Inferior parietal cortex (tissue), 1 donor: ENCODE measurements around the gene LSS.
A peak's percentile ranks its signal among the peaks of the same experiment; 100 is the strongest.

Experiments used
- DNase-seq: peaks from one replicate; pipeline ENCODE4 v3.0.0-alpha.2; 2016; ENCODE audit errors: extremely low spot score

LSS gene

DNA sequence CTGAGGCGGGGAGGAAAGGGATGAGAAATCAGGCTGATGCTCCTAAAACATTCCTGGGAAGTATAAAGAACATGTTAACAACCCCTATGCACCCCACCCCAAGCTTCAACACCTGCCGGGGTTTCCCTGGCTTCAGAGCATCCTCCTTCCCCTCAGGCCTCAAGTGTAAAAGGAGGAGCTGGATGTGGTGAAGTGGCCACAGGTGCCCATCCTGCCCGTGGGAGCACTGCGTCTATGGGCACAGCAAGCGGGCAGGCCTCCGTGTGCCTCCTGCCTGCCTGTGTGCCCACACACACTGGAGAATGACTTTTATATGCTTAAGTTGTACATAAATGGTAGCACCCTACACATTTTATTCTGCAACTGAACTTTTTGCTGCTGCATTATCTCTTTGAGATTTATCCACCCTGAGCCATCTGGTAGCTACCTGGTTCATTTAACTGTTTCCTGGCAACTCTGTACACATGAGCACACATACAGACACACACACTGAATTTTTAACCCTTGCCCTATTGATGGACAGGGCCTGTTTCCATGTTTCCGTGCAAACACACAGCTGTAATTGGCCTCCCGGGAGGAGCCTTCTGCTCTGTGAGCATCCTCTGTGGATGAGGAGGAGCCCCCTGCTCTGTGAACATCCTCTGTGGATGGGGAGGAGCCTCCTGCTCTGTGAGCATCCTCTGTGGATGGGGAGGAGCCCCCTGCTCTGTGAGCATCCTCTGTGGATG lies 59.8 kb downstream of the LSS start:
- DNase-seq: no peak

DNA sequence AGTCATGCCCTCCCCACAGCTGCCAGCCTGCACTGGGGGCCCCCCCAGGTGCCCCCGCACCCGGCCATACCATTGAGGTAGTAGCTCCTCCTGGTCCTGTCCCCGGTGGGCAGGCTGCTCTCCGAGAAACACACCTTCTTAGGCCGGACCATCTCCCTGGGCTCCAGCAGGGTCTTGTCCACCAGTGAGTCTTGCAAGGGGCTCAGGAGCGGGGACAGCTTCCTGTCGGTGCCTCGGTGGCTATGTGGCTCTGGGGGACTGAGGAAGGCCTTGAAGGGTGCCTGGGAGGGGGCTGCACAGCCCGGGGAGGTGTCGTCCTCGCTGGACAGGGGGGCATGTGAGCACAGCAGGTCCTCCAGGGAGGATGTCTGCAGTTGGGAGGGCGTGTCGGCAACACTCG lies 60.3 kb downstream of the LSS start:
- DNase-seq: no peak

DNA sequence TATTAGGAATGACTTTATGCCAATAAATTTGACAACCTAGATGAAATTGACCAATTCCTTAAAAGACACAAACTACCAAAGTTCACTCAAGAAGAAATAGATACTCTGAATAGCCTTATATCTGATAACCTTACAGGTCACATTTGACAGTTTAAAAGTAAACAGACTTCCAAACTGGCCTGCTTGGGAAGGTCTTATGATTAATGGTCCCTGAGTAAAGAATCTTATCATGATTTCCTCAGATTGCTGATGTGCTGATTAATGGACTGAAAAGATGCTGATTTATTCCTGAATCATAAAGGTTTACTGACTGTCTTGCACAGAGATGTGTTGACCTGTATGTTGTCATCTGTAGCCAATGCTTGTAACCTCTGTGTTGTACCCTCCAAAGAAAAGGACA lies 63.5 kb downstream of the LSS start:
- no peak for DNase-seq

DNA sequence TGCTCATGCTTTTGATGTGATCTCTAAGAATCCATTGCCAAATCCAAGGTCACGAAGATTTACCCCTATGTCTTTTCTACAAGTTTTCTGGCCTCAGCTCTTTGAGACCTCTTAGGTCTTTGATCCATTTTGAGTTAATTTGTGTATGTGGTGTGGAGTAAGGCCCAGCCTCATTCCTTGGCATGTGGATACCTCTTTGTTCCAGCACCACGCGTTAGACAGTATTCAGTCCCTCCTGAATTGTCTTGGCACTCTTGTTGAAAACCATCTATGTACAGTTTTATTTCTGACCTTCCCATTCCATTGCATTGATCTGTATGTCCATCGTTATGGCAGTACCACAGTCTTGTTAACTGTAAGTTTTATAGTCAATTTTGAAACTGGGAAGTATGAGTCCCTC lies 65.2 kb downstream of the LSS start:
- DNase-seq: no peak

DNA sequence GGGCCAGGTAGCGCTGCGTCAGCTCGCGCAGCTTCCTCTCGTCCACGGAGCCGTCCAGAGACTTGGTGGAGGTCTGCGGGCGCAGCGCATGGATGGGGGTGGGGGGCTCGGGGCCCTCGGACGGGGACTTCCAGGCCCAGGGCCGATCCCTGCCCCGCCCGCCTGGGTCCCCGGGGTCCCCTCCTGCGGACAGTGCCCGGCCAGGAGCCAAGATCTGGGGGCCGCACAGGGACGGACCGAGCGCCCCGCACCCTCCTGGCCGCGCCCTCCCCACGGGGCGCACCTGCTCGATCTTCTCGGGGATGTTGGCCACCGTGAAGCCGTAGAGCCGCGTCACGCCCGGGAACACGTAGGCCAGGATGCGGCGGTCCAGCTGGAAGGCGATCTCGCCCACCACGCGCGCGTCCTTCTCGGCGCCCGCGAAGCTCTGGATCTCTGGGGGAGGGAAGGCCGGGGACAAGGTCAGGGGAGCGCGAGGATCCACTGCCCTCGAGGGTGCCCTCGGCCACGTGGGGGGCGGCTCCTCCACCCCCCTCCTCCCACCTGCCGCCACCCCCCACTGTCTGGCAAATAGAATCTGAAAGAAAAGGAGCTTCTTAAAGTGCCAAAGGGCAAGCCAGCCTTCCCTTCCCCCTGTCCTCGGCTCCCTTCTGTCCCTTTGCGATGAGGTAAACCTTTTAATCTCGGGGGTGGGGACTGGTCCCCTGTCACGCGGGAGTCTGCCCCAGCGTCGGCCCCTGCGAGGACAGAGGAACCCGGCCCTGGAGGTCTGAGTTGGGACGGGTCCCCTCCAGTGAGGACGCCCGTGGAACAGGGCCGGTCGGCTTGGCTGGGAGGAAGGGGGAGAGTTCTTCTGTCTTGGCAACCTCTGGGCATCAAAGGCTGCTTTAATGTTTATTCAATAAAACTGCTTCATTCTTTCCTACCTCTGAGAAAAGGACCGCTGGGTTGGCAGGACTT lies 66.7 kb downstream of the LSS start:
- DNase-seq: no peak

DNA sequence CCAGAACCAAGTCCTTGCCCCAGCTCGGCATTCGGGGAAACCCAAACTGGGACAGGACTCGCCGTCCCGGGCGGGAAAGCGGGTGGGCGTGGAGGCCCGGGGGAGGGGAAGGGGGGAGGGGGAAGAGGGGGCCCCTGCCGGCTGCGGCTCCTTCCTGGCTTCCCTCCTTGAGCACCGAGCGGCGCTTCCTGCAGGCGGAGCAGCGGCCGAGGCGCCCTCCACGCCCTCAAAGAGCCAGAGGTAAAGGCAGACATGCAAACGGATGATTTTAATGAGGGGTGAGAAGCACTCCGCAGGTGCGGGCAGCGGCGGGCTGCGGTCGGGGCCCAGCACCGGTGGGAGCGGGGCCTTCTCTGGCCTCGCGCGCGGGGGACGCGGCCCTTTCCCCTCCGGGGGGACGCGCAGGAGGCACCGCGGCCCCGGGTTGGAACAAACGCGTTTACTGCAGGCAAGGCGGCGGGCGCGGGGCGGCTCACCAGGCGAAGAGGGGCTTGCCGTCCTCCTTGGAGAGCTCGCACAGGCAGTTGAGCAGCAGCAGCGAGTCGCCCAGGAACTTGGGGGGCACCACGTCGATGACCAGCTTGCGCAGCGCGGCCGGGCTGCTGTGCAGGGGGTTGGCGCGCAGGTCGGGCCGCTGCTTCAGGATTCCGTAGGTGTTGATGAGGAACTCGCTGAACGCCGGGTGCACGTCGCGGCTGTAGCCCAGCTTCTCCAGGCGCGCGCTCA lies 67.5 kb downstream of the LSS start:
- no peak for DNase-seq

DNA sequence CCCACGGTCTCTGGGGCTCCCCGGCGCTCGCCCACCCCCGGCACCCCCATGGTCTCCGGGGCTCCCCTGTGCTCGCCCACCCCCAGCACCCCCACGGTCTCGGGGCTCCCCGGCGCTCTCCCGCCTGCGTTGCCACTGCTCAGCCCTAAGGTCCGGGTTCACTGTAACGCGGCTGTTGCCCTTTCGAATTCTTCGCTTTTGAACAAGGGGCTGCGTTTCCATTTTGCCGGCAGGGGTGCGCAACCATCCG lies 68.0 kb downstream of the LSS start:
- DNase-seq: no peak

DNA sequence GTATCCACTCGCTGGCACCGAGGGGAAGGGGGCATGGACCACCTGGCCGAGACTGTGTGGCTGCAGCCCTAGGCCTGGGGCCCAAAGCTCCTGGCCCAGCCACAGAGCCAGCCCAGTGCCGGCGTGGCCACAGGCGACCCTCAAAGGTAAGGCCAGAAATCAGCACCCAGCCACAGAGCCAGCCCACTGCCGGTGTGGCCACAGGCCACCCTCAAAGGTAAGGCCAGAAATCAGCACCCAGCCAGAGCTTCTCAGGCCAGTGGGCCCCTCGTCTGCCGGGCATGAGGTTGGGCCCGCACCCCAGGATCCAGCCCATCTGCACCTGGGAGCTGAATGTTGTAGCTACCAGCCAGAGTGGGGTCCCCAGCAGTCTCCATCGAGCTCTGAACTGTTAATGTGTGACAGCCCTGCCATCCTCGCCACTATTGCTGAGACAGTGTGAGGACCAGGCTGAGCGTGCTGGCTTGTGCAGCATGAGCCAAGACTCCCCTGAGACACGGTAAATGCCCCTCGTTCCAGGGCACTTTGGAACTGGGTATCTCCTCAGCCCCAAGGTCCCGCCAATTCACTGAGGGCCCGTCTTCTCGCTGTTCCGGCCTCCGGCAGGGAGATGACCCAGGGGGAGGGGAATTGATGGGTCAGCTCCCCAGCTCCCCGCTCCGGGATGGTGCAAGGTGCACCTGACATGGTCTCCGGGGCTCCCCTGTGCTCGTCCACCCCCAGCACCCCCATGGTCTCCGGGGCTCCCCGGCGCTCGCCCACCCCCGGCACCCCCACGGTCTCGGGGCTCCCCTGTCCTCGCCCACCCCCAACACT lies 68.5 kb downstream of the LSS start:
- no peak for DNase-seq

DNA sequence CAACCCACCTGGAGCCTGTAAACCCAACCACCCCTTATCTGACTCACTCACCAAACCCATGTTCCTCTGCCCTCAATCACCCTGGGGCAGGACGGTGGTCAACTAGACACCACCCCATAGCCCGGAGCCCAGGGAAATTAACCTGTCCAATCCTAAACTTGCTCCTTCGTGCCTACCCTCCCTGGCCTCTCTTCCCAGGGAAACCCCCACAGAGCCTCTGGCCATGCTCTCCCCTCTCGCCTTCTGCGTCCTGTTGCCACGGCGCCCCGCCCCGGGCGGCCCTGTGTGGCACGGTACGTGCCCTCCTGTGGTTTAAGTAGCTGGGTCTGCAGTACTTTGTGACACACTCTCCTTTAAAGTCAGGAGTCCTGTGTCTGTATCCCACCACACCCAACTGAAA lies 69.2 kb downstream of the LSS start:
- no peak for DNase-seq

DNA sequence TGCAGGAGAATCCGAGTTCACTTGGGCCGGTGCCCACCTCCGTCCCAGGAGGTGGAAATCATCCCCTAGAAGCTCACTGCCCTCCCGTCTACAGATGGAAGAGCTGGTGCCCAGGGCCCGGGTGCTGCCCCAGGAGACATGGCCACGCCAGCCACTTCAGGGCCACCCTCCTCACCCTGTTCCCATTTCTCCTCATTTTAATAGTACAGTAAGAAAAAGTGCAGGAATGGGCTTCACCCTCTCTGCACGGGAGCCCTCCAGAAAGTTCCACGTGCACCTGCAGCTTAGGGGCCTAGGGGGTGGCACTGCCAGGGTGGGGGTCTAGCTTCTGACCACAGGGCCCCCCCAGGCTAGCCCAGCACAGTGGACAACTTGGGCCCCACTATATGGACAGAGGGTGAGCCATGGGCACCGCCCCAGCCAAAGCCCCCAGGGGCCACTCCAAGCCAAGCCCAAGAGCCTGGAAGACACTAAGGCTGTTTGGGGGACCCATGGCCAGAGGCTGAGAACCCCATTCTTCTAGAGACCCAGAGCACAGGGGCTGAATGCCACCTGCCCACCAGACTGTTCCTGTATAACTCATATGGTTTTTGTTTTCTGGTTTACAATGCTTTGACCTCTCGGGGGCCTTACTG lies 69.8 kb downstream of the LSS start:
- DNase-seq: no peak

DNA sequence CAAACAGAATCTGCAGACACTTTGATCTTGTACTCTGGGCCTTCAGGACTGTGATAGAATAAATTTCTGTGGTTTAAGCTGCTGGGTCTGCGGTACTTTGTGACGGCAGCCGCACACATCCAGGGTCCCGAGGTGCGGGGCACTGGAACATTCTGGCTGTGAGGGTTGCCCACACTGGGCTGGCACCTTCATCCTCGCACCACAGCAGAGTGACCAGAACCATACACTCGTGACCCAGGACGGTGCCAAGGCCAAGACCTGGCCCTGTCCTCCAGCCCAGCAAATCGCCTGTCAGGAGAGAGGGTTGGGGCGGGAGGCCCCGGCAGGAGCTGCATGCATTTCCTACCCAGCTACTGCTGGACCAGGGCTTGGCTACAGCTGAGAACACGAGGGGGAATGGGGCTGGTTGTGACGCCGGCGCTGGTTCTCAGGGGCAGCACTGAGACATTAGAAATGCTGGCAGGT lies 70.6 kb downstream of the LSS start:
- DNase-seq: no peak

DNA sequence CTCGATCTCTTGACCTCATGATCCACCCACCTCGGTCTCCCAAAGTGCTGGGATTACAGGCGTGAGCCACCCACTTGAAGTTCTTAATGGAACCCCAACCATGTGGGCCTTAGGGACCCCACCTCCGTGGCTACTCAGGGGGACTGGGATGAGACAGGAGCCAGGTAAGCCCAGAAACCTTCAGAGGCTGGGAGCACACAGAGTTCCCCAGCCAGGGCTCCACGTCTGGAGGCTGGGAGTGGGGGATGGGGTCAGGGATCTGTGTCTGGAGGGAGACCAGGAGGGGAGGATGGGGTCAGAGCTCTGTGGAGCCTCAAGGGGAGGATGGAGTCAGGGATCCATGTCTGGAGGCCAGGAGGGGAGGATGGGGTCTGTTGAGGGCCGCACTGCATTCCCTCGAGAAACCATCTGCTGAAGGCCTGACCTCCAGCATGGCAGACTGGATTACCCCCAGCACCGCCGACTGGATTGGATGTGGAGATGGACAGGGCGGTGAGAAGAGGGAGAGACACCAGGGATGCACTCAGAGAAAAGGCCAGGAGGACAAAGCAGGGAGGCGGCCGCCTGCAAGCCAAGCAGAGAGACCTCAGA lies 71.1 kb downstream of the LSS start:
- DNase-seq: no peak

DNA sequence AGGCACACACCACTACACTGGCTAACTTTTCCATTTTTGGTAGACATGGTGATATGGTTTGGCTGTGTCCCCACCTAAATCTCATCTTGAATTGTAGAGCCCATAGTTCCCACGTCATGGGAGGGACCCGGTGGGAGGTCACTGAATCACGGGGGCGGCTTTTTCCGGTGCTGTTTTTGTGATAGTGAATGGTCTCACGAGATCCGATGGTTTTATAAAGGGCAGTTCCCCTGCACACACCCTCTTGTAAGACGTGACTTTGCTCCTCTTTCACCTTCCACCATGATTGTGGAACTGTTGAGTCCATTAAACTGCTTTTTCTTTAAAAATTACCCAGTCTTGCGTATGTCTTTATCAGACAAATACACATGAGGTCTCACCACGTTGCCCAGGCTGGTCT lies 71.9 kb downstream of the LSS start:
- DNase-seq: no peak

DNA sequence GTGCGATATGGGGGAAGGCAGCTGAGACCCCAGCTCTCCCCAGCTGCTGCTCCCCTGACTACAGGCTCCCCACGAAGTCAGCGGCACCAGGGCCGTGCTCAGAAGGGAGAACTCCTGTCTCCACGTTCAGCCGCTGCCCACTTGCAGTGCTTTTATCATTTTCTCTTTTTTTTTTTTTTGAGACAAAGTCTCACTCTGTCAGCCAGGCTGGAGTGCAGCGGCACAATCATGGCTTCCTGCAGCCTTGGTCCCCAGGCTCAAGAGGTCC lies 72.3 kb downstream of the LSS start:
- DNase-seq: no peak

DNA sequence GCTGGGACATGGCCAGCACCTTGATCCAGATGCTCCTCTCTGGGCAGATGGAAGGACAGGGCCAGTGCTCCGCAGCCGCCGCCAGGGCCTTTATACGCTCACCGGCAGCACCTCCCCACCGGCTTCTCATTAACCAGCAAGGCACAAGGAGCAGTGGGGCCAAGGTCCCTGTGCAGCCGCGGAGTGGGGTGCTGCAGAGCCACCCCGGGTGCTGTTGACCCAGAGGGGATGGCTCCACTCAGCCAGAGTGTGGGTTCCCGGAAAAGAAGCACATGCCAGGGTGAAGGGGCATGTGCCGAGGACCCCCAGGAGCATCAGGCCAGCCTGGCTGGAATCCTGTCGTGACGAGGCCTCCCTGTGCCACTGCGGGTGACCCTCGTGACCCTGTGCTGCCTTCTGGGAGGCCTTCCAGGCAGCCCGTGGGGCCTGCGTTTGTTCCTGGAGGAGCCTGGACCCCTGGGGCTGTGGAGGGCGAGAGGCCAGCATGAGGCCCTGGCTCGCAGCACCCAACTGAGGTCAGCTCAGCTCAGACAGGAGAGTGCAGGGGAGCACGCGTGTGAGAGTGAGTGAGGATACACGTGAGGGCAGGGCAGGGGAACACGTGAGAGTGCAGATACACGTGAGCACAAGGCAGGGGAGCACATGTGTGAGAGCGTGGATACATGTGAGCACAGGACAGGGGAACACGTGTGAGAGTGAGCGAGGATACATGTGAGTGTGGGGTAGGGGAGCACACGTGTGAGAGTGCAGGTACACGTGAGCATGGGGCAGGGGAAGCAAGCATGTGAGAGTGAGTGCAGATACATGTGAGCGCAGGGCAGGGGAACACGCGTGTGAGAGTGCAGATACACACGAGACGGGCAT lies 72.8 kb downstream of the LSS start, which contains the start of gene FTCD:
Gene FTCD (minus strand): TSS at position 66 of the 864 bp plus-strand sequence. CDS start 56 bp downstream, at position 10.
- no peak for DNase-seq

DNA sequence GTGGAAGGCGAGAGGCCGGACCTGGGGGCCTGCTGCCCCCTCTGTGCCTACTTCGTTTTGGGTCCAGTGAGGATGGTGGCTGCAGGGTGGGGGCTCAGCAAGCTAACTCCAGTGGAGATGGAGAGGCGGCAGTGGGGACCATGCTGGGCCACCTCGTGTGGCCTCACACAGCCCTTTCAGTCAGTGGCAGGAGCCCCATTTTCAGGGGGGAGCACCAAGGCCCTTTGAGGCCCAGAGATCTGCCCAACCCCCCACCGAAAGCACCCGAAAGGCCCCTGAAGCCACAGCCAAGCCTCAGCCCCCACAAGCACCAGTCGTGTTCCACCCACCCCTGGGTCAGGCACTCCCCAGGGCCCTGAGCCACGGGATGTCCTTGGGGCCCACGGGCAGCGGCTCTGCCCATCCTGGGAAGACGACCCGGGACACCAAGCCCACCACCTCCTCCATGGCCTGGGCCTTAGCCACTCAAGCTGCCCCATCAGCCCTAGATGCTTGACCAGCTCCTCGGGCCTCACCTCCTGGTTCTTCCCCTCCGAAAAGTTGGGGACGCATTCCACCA lies 73.5 kb downstream of the LSS start:
- no peak for DNase-seq

DNA sequence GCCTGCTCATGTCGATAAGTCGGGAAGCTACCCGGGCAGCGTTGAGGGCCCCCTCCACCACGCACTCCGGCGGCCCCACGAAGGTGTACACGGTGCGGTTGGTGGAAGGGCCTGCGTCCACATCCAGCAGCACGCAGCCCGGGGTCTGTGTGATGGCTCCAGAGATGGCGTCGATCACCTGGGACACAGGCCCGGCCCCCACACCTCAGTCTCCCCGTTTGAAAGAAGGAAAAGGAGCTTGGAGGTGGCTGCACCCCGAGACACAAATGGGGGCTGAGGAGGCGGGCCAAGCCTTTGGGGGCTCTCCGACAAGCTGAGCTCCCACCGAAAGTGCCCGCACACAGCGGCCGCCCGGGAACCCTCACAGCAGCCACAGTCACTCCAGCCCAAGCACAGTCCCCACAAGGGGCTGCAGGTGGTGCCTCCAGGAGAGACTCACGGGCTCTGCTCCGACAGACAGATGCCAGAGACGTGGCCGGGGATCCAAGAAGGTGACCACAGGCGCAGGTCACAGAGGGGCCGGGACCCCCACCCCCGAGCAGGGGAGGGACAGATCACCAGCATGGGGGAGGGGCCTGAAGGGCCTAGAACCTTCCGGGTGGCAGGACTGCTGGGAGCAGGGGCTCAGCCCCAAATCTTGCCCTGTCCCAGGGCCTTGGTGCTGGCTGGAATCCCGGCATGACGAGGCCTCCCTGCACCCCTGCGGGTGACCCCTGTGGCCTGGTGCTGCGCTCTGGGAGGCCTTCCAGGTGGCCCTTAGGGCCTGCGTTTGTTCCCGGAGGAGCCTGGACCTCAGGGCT lies 74.2 kb downstream of the LSS start:
- DNase-seq: no peak

DNA sequence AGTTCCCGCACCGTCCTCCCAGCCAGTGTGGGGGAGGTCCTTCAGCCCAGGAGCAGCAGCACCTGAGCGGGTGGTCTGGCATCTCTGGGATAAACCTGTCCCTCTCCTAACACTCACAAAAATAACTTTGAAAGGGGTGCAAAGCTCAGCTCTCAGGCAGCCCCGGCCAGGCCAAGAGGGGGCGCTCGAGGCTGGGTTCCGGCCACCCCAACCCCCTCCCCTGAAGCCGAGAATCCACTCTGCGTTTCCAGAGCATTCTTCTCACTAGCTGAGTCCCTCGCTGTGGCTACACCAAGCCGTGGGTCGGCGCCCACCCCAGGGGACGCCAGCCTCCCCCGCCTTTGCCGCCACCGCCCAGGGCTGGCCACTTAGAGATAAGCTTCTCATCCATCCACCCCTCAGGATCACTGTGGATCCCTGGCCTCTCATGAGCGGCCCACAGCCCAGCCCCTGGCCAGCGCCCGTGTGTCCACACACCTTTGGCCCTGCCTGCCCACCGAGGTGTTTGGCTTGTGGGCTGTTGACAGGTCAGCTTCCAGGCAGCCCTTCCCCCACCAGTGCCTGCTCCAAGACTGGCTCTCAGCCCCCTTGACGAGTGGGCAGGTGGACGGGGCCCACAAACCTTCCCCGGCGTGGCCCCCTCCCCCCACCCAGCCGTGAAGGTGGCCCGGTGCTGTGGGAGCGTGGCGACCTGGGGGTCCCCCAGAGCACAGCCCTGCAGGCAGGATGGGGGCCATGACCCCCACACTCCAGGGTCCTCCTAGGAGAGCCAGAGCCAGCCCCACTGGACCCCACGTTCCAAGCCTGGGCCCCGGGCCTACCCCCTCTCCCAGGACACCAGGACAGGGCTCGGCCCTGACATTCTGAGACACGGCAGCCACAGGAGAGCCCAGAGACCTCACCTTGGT lies 75.1 kb downstream of the LSS start:
- peak; percentile 58 for DNase-seq
